NCI-H2029 (cell line): ENCODE measurements around the gene MORC2.

Source experiments
- DNase-seq: peaks from one replicate; lab custom pipeline; 2025; lab: John Stamatoyannopoulos, UW

Gene MORC2

DNA sequence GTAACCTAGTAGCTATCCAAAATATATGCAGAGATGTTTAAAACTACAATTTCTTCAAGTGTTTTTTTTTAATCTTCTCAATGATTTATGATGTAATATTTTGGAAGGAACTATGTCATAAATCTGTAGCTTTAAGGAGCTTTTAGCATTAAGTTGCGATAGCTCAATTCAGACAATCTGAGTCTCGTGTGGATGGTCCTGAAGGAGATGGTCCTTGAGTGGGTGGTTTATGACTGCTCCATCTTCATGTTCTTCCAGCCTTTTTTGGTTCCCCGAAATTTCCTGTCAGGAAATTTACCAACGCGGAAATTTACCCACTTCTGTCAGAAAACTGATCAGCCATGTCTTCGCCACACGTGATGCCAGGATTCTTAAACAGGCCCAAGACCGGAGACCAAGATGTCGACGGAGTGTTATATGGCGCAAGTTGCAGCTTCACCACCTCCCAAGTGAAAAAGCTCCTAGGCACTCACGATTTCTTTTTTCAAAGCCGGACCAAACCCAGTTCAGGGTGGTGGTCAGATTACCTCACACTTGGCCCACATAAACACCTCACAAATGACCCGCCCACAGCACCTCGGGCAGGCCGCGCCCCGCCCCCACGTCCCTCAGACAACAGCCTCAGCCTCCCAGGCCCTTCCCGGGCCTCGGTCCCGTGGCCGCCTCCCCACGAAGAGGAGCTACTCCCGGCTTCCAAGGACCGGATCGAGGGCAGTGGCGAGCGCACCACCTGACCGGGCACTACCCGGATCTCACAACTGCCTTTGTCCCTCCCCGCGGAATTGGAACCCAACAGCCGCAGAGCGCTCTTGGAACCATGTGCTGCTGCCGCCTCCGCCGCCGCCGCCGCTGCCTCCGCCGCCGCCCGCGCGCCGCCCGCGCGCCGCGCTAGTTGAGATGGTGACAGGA lies at the start of gene MORC2:
Gene MORC2, minus strand, starts transcription at position 760 of the 909 bp plus-strand sequence. CDS start 885 bp downstream, outside the sequence.
- peak; percentile 67 for DNase-seq

DNA sequence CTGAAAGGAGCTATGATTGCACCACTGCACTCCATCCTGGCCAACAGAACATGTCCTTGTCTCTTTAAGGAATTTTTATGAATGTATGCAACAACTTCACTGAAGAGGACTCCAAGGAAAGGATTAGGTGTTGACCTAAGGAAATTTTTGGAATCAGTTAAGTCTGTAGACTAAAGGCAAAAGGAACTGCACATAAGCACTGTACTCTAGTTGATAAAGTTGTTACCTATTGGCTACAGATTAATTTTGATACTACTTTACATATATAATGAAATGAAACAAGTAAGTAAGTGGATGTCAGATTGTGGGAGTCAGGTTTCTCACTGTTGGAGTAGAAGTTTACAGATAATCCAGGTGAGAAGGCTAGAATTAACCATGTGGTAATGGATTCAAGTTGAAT lies 37.0 kb upstream of the MORC2 start:
- DNase-seq = no peak

DNA sequence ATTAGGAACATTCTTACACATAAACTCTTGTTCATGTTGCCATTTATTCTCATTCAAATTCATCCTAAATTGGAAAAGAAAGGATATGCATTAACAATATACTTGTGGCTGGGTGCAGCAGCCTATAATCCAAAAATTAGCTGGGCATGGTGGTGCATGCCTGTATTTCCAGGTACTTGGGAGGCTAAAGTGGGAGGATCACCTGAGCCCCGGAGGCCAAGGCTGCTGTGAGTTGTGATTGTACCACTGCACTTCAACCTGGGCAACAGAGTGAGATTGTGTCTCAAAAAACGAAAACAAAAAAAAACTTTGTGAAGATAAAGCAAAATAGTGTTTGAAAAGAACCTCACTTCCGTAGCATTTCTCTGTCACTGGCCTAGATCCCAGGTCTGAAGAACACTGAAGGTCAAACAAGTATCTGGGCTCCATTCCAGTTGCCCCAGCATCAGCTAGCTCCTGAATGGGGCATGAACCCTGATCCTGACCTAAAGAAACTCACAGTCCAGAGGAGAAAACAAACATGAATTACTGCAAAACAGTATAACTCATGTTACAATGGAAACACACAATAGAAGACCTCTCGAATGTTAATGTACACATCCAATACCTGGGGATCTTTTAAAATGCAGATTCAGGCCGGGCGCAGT lies 32.7 kb upstream of the MORC2 start:
- no peak for DNase-seq

DNA sequence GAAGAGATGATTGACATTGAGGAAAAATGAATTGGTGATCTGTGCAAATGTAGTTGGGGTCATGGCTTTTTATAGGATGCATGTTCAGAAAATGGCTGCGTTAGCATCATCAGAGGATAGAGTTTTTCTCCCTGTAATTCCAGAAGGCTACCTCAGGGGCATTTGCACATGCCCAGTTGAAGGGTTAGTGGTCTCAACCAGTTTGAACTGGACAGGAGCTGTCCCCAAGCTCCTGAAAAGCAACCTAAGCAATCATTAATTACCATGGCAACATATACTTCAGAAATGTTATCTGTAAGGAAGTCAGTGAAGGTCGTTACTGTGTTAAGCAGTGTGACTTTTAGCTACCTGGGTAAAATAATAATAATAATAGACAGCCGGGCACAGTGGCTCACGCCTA lies 29.8 kb upstream of the MORC2 start:
- no peak for DNase-seq

DNA sequence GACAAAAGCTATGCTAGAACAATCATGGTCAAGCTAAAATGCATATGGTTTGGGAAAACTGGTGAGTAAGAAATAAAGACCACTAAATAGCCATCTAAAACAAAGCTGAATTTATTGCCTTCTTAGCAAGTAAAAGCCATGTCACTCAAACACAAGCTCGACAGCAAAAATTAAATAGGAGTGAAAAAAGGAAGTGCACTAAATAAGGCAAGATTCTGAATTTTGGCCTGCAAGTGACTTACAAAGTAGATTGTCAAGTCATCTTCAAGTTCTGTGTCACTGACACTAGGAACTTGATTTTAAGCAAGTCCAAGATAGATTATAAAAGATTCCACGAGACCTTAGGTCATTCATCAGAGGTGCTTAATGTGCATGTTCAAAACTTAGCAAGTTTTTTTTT lies 27.9 kb upstream of the MORC2 start:
- no peak for DNase-seq

DNA sequence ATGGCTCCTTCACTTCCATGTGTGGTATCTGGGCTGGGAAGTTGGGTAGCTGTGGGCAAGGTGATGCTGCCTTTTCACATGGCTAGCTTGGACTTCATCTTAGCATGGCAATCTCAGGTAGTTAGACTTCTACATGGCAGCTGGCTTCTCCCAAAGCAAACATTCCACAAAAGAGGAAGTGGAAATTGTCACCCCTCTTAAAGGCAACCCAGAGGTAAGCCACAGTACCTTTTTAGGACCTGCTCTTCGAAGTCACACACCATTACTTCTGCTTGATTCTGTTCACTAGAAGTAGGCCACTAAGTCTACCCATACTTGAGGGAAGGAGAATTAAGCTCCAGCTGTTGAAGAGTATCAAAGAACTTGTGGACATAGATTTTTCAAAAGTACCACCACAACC lies 26.4 kb upstream of the MORC2 start:
- no peak for DNase-seq

DNA sequence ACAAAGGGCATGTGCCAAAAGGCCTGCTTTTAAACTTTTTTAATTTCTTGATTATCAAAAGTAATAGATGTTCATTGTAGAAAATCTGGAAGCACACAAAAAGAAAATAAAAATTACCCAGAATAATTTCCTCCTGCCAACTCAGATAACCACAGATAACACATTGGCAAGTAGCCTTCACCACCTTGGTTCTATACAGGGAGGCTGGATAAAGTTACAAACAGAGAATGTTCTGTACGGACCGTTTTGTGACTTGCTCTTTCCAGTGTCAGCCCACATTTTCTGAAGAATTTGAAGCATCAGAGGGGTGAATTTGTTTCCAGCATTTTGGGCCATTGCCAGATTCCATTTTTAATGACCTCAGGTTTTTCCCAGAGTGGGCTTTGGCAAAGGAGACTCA lies 24.0 kb upstream of the MORC2 start:
- DNase-seq = no peak

DNA sequence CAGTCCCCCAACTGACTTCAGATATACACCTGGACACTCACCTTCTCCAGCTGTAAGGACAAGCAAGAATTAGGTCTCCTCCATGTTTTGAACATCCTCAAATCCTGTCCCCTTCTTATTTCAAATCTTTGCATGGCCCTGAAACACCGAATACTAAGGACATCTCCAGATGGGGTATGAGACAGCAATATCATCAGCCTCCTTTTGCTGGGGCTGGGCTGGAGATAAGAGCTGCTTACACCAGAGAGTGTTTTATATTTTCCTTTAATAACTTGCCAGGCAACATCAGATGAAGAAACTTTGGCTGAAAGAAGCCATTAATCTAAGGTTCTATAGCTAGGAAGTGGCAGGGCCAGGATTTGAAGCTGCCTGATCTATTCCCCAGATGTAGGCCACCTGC lies 22.1 kb upstream of the MORC2 start:
- DNase-seq = no peak

DNA sequence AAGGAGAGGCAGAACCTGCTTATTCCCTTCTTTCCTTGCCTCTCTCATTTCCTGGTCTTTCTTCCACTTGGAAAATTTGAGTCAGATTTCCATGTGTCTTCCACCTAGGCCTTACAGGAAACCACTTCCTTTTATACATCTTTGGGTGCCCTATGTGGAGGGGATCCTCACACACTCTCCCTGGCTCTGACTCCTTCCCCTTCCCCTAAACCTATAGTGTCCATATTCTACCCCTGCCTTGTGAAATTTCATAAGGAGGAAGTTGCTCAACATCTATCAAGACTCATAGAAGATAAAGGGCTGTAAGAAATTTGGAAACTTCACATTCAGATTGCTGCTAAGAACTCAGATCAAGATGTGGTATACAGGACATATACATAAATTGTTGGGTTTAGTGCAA lies 20.9 kb upstream of the MORC2 start:
- no peak for DNase-seq

DNA sequence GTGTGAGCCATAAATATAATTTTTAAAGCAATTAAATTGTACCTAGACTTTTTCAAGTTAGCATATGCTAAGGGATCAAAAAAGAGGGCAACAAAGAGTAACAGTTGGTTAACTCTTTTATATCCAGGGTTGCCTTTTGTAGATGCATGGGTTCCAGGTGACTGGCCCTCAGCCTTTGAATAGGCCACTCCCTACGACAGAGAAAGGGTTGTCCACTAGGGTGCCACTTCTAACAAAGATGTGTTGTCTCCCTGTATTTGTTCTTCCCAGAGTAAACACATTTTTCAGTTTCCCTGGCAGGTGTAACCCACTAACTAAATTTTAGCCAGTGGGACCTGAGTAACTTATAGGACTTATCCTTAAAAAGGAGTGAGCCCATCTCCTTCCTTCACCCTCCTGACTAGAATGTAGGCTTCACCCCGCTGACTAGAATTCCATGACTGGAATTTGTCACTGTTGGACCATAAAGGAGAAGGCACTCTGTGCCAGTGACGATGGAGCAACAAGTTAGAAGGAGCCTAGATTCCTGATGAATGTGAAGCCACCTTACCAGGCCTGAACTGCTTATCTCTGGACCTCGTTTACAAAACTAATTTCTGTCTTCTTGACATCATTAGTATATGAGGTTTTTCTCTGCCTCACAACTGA lies 17.1 kb upstream of the MORC2 start:
- no peak for DNase-seq

DNA sequence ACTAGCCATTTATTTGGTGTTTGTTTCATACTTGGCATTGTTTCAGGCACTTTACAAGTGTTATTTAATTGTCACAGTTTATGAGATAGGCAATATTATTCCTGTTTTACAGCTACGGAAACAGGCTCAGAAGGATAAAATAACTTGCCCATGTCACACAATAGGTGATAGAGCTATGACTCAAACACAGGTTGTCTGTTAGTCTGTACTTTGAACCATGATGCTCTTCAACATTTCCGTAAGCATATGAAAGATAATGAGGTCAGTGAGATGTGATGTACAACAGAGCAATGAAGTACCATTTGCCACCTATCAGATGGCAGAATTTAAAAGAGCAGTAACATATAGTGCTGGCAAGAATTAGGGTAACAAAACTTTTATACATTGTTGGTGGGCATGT lies 15.7 kb upstream of the MORC2 start:
- no peak for DNase-seq

DNA sequence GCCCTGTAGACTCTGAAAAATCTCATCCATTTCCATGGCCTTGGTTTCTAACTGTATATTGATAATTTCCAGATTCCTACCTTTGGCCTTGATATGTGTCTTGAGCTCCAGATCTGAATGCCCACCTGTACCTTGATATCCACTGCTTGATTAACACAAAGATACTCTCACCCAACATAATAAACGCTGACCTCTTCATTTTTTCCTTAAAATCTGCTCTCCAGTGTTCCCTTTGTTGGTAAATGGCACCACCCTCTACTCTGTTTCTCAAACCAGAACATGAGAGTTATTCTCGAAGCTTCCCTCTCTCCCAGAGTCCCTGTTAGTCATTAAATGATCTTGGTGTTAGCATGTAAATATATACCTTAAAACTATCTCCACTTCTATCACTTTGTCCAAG lies 13.9 kb upstream of the MORC2 start:
- DNase-seq = no peak

DNA sequence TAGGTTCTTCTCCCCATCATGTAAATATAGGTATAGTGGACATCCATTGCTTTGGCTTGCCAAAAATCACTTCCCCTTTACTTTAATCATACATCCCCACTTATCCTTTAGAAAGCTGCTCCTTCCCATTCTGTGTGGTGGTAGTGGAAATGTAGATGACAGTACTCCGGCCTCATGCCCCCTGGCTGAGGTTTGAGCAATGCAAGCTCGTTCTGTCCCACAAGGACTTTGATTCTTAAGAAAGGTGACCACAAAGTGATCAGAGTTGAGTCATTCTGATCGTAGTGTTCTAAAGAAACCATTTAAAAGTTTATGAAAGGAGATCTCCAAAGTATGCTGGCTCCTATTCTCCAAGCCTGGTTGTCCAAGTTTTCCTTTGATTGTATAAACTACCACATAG lies 11.4 kb upstream of the MORC2 start:
- DNase-seq = no peak

DNA sequence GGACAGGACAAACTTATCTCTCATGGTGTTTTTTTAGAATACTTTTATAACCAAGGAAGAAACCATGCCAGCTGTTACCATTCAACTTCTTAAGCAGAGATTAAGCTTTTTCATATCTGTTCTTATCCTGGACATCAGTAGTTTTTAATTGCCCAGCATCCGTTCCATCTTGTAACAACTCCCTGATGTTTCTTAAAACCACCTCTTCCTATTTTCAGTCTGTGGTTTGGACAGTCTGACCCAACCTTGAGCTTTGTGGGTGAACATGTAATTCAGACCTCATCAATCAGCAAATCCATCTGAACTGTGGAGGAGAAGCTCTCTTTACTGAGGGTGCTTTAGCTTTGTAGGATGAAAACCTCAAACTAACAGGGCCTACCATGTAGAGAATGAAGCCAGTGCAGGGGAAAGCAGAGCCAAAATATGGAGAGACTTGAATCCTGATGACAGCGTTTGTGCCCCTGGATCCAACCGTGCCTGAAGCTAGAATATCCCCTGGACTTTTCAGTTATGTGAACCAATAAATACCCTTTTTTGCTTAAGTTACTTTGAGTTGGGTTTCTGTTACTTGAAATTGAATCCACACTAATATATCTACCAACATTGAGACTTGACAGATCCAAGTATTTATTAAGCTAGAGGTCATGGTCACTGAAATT lies 9.9 kb upstream of the MORC2 start:
- no peak for DNase-seq

DNA sequence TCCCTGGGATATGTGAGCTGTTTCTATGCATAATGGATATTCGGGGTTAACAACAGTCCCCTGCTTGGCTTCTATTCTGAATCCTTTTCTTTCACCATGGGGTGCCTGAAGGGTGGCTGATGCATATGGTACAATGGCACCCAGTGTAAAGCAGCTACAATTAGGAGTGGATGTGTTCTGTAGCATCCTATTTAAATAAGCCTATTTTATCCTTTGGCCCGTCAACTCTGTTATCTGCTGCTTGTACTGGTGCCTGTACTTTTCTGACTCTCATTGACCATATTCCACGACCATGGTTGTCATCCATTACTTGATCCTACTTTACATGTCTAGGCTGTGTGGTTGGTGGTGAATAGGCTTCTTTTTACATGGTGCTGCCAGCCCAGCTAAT lies 1.8 kb upstream of the MORC2 start:
- DNase-seq = no peak

DNA sequence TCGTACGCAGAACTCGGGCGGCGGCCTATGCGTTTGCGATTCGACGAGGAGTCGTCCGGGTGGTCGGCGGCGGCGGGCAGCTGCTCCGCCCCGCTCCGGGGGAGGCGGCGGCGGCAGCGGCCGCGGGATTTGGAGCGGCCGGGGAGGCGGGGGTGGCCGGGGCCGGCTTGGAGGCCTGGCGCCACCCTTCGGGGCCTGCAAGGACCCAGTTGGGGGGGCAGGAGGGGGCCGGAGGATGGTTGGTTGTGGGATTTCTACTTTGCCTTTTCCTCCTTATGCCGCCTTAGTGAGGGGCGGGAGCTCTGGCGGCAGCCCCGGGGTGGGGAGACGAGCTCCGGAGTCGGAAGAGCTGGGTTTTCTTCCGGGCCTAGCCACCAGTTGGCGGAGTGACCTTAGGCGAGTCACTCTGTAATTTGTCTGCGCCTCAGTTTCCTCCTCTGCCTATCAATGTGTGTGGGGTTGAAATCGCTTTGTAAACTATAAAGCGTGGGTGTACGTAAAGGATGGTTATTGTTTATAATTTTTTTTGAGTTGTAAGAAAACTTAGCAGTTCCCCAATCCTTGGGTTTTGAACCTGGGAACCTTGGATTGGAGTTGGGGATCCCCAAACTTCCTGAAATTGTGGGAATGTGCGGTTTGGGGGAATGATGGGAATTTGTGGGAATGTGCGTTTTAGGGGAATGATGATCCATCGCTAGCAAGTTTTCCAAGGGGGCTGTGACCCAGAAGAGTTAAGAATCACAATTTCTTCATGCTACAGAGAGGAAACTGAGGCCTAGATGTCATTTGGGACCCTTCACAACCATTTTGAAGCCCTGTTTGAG lies 1.2 kb upstream of the MORC2 start:
- no peak for DNase-seq

DNA sequence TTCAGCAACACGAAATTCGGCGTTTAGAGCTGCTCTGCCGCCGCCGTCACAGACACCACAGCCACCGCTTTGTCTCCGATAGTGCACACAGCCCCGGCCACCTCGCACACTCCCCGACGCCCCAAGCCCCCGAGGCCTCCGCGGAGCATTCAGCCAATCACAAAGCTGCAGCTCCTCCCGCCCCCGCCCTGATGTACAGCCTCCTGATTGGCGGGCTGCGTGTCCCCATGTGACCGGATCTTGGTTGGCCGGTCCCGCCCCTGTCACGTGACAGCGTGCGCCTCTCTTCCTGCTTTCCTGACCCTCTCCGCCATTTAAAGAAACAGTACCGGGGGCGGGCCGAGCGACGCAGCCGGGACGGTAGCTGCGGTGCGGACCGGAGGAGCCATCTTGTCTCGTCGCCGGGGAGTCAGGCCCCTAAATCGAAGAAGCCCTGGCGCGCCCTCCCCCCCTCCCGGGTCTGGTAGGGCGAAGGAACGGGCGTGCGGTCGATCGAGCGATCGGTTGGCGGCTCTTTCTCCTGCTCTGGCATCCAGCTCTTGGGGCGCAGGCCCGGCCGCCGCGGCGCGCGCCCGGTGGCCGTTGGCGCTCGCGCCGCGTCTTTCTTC lies 454 bp upstream of the MORC2 start, which contains the start of gene TUG1:
Gene TUG1, plus strand, starts transcription at position 342 of the 608 bp plus-strand sequence.
- DNase-seq = peak; percentile 95

DNA sequence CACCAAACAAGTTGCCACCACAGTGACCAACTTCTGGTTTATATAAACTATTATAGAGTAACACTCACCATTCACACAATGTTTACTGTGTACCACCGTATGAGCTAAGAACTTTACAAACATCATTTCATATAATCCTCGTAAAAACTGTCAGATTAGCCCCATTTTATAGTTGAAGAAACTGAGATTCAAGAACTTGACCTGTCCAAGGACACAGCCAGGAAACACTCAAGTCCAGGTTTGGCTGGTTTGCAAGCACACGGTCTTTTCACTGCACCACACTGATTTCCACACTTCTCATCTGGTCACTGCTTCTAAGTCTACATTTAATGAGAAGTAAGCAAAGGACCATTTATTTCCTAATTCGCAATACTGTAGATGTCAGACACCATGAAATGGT lies 3.7 kb downstream of the MORC2 start:
- DNase-seq = no peak

DNA sequence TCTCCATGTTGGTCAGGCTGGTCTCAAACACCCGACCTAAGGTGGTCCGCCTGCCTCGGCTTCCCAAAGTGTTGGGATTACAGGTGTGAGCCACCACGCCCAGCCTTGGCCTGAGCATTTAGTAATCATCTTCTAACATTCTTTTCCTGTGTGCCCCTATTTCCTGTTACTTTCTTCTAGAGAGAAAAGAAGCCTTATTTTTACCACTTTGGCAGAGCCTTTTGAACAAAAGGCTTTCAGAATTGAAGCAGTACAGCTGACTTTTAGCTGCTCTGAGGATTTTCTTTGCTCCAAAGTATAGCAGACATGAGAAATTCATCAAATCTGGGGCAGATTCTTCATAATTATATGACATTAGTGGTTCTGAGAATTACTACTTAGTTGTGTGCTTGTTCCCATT lies 13.4 kb downstream of the MORC2 start:
- no peak for DNase-seq

DNA sequence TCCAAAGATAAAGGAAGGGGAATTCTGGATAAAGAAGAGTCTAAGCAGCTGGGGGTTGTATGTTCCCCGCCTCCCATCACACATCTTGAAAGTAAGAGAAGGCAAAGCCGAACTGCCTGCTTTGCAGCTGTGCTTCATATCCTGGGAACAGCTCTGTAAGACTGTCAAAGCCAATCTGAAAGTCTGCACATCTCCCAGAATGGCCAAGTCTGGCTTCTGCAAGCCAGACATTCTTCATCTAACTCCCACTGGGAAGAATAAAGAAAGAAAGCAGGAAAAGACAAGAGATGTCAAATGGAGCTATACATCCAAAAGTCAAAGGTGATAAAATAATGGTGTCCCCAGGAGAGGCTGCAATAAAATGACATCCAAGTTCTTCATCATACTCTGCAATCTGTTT lies 15.4 kb downstream of the MORC2 start:
- no peak for DNase-seq
